Left forelimb (tissue), 1 donor: ENCODE results near the gene STARD5.

Experiments
- DNase-seq: peaks from one replicate; pipeline ENCODE4 v3.0.0-alpha.2; 2018; ENCODE audit warnings: low spot score

Gene STARD5

GRCh38 chr15:81311752-81312464 lies 12.0 kb downstream of the STARD5 start:
- no peak for DNase-seq

GRCh38 chr15:81310480-81310879 lies 13.5 kb downstream of the STARD5 start:
- DNase-seq, result no peak

- peak; percentile 3 for DNase-seq
Measured at GRCh38 chr15:81309647-81310450, 14.1 kb downstream of the STARD5 start.

- DNase-seq, result peak; percentile 14
Measured at GRCh38 chr15:81308260-81308659, 15.7 kb downstream of the STARD5 start.

GRCh38 chr15:81304226-81304625 lies 19.7 kb downstream of the STARD5 start:
- DNase-seq, result peak; percentile 28

GRCh38 chr15:81303244-81304225 lies 20.4 kb downstream of the STARD5 start:
- DNase-seq, result peak; percentile 48

- DNase-seq, result no peak
Measured at GRCh38 chr15:81302701-81303109, 21.2 kb downstream of the STARD5 start.

- DNase-seq, result no peak
Measured at GRCh38 chr15:81301815-81302399, 22.0 kb downstream of the STARD5 start.

GRCh38 chr15:81301385-81301784 lies 22.6 kb downstream of the STARD5 start:
- DNase-seq, result peak; percentile 14

GRCh38 chr15:81299630-81300273 lies 24.2 kb downstream of the STARD5 start:
- DNase-seq, result no peak

GRCh38 chr15:81299156-81299555 lies 24.8 kb downstream of the STARD5 start:
- DNase-seq, result no peak

- no peak for DNase-seq
Measured at GRCh38 chr15:81298611-81299010, 25.3 kb downstream of the STARD5 start.

- DNase-seq, result no peak
Measured at GRCh38 chr15:81297603-81298575, 26.1 kb downstream of the STARD5 start.

GRCh38 chr15:81297147-81297572 lies 26.8 kb downstream of the STARD5 start:
- no peak for DNase-seq

GRCh38 chr15:81296673-81297072 lies 27.3 kb downstream of the STARD5 start:
- no peak for DNase-seq

- no peak for DNase-seq
Measured at GRCh38 chr15:81296186-81296585, 27.8 kb downstream of the STARD5 start.

GRCh38 chr15:81295486-81296121 lies 28.3 kb downstream of the STARD5 start:
- DNase-seq, result no peak

- DNase-seq, result no peak
Measured at GRCh38 chr15:81294516-81294880, 29.4 kb downstream of the STARD5 start.

GRCh38 chr15:81293728-81294515 lies 30.0 kb downstream of the STARD5 start:
- no peak for DNase-seq
